ENCODE measurements around the gene RSPO4. TPM values are rescaled to one million over a fixed set of nuclear protein-coding genes. Genes with fewer than 3 reads are reported as not detected.

RSPO4 gene
- total and polyA plus RNA-seq, 2 of the 13 experiments (the other 11 are each of a cell fraction or from before 2014, with no cell fraction given), result not detected

DNA sequence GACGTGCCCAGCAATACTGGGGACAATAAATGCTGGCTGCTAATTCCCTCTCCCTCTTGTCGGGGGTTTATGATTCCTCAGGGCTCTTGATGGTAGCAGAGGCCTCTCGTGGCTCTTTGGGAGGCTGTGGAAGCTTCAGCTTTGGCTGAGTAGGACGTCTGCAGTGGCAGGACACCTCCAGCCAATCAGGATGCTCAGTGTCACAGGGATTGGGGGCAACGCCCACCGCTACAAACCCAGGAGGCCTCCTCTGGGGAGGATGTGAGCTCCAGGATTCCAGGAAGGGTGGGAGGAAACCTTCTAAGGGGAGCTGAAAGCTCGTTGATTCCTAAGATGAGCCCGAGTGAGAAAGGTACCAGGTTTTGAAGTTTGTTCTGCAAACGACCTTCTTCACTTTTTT is 19.4 kb downstream of the RSPO4 start (continued):
- TF ChIP-seq, protein P1, sequence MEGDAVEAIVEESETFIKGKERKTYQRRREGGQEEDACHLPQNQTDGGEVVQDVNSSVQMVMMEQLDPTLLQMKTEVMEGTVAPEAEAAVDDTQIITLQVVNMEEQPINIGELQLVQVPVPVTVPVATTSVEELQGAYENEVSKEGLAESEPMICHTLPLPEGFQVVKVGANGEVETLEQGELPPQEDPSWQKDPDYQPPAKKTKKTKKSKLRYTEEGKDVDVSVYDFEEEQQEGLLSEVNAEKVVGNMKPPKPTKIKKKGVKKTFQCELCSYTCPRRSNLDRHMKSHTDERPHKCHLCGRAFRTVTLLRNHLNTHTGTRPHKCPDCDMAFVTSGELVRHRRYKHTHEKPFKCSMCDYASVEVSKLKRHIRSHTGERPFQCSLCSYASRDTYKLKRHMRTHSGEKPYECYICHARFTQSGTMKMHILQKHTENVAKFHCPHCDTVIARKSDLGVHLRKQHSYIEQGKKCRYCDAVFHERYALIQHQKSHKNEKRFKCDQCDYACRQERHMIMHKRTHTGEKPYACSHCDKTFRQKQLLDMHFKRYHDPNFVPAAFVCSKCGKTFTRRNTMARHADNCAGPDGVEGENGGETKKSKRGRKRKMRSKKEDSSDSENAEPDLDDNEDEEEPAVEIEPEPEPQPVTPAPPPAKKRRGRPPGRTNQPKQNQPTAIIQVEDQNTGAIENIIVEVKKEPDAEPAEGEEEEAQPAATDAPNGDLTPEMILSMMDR (CRISPR knock-in tag; IDR thresholded peaks at IDR 0.05), result no peak
- TF ChIP-seq ETV5 (CRISPR knock-in tag; IDR thresholded peaks at IDR 0.05; ENCODE audit: borderline replicate concordance) (no peak), HHEX (CRISPR knock-in tag; IDR thresholded peaks at IDR 0.05) (no peak)

DNA sequence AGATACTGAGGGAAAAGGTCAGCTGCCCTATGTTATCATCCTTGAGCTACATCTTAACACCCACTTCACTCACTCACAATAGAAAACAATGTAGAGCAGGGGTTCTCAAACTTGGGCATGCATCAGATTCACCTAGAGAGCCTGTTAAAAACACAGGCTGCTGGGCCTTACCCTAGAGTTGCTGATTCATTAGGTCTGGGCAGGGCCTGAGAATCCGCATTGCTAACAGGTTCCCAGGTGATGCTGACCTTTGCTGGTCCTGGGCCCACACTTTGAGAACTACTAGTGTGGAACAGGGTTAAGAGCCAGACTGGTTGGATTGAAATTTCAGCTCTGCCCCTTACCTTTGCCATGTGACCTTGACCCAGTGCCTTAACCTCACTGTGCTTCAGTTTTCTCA is 25.1 kb downstream of the RSPO4 start:
- Histone ChIP-seq H3K9ac (ENCODE audit: insufficient read depth, low read depth, low read length) (no peak overlapping the region), H3K4me2 (ENCODE audit: low read depth, low read length) (no peak overlapping the region), H3K4me1 (ENCODE audit: insufficient read depth, low read length) (no peaks in the 10 kb centered on the region), H3K27ac (ENCODE audit: extremely low read length, insufficient read depth, low read length) (no peak overlapping the region), H3K36me3 (replicated peaks in 1 of 2; ENCODE audit: control insufficient read depth in 1 of 2, insufficient read depth in 2 of 2, low read length in 2 of 2) (no peaks in the 10 kb centered on the region), H3K9me3 (ENCODE audit: low read length) (no peaks in the 10 kb centered on the region), H3K27me3 (ENCODE audit: control insufficient read depth in 1 of 2, insufficient read depth in 2 of 2, low read length in 2 of 2) (peaks cover 0 to 12% of the 10 kb centered on the region in 2 experiments; a peak in 1 of 5 replicates), H3K79me2 (ENCODE audit: insufficient read depth, low read length) (no peaks in the 10 kb centered on the region), H2AFZ (ENCODE audit: low read length) (no peak overlapping the region), H3K4me3 (replicated peaks in 1 of 3; ENCODE audit: insufficient read depth in 1 of 3, low read depth in 2 of 3, low read length in 3 of 3) (no peak overlapping the region), H4K20me1 (ENCODE audit: insufficient read depth, low read length) (no peaks in the 10 kb centered on the region)
- FAIRE-seq (no peak), ATAC-seq (no peak), DNase-seq (ENCODE audit: low spot score) (no peak)
- intact Hi-C loops (cut with micrococcal nuclease; ENCODE audit: unreplicated experiment) (no loop called here), in situ Hi-C loops (cut with HindIII; ENCODE audit: extremely low pct_ligation_motif_present, low pct_unique_long_range_greater_than_20kb) (no loop called here)
- ChIA-PET POLR2A (interaction anchor here (0.6 kb wide), 1 partner anchor 145 kb away, joined by 5 read pairs; no protein-coding TSS in a partner anchor), CTCF (ENCODE audit: low intra/inter-chr PET ratio, low total read pairs) (no interaction called here)
- WGBS (ENCODE audit: low lambda C conversion rate), result 0% methylated on average over 1 of the region's 1 CpG
- TF ChIP-seq, protein P2, sequence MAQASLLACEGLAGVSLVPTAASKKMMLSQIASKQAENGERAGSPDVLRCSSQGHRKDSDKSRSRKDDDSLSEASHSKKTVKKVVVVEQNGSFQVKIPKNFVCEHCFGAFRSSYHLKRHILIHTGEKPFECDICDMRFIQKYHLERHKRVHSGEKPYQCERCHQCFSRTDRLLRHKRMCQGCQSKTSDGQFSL (CRISPR knock-in tag; IDR thresholded peaks at IDR 0.05), result no peak
- BruUV-seq (replicated peaks), result no TSS peak

DNA sequence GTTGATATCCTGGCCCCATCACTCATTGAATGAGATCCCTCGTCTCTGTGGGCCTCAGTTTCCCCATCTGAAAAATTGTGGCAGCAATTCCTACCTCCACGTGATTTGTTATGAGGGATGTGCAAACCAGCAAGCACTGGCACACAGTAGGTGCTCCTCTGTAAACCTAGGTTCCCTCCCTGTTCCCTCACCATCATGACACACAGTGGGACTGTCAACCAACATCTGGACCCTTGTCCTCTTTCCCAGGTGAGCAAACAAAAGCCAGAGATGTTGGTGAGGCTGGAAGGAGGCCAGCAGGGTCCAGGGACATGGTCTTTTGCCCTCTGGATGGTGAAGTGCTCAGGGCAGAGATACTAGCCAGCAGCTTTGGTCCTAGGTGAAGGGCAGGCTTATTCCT is 26.1 kb downstream of the RSPO4 start:
- intact Hi-C loops (cut with micrococcal nuclease; ENCODE audit: unreplicated experiment) (no loop called here), in situ Hi-C loops (cut with HindIII; ENCODE audit: extremely low pct_ligation_motif_present, low pct_unique_long_range_greater_than_20kb) (no loop called here)
- FAIRE-seq (peak; percentile 54), ATAC-seq (no peak), DNase-seq (ENCODE audit: low spot score) (no peak)
- BruUV-seq (replicated peaks), result no TSS peak
- no peak overlapping the region for H3K4me2 ChIP-seq (ENCODE audit: low read depth, low read length)
- TF ChIP-seq, protein P3, sequence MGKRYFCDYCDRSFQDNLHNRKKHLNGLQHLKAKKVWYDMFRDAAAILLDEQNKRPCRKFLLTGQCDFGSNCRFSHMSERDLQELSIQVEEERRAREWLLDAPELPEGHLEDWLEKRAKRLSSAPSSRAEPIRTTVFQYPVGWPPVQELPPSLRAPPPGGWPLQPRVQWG (CRISPR knock-in tag; IDR thresholded peaks at IDR 0.05; ENCODE audit: borderline replicate concordance, low read depth), result no peak
- no peak for TF ChIP-seq RFX1 (IDR thresholded peaks at IDR 0.05)
- no peak for TF ChIP-seq ZNF562 (CRISPR knock-in tag; IDR thresholded peaks at IDR 0.05; ENCODE audit: borderline replicate concordance)
- peak; percentile 64 for TF ChIP-seq HNF4A (CRISPR knock-in tag; IDR thresholded peaks at IDR 0.05)
- peak; percentile 97 for TF ChIP-seq ZKSCAN1 (IDR thresholded peaks at IDR 0.05; ENCODE audit: low read length)
- 0 out of 2 replicates have a peak, but pooled peaks have one; percentile 20 for TF ChIP-seq FOXO1 (CRISPR knock-in tag; IDR thresholded peaks at IDR 0.05)
- TF ChIP-seq, protein P4, sequence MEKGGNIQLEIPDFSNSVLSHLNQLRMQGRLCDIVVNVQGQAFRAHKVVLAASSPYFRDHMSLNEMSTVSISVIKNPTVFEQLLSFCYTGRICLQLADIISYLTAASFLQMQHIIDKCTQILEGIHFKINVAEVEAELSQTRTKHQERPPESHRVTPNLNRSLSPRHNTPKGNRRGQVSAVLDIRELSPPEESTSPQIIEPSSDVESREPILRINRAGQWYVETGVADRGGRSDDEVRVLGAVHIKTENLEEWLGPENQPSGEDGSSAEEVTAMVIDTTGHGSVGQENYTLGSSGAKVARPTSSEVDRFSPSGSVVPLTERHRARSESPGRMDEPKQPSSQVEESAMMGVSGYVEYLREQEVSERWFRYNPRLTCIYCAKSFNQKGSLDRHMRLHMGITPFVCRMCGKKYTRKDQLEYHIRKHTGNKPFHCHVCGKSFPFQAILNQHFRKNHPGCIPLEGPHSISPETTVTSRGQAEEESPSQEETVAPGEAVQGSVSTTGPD (CRISPR knock-in tag; IDR thresholded peaks at IDR 0.05), result 0 out of 2 replicates have a peak, but pooled peaks have one; percentile 35
- POLR2A ChIA-PET, result no interaction called here
- H4K20me1 ChIP-seq (ENCODE audit: insufficient read depth, low read length), result no peaks in the 10 kb centered on the region
- no peaks in the 10 kb centered on the region for H3K79me2 ChIP-seq (ENCODE audit: insufficient read depth, low read length)
- 0 out of 5 replicates have a peak, but pooled peaks cover 0 to 8% of the 10 kb centered on the region in 2 experiments for H3K27me3 ChIP-seq (ENCODE audit: control insufficient read depth in 1 of 2, insufficient read depth in 2 of 2, low read length in 2 of 2)
- no peaks in the 10 kb centered on the region for H3K9me3 ChIP-seq (ENCODE audit: low read length)
- H3K36me3 ChIP-seq (replicated peaks in 1 of 2; ENCODE audit: control insufficient read depth in 1 of 2, insufficient read depth in 2 of 2, low read length in 2 of 2), result no peaks in the 10 kb centered on the region
- H3K9ac ChIP-seq (ENCODE audit: insufficient read depth, low read depth, low read length), result no peak overlapping the region
- H3K4me1 ChIP-seq (ENCODE audit: insufficient read depth, low read length), result no peaks in the 10 kb centered on the region
- H3K4me3 ChIP-seq (replicated peaks in 1 of 3; ENCODE audit: insufficient read depth in 1 of 3, low read depth in 2 of 3, low read length in 3 of 3), result no peak overlapping the region
- CTCF ChIA-PET (ENCODE audit: low intra/inter-chr PET ratio, low total read pairs), result no interaction called here
- WGBS (ENCODE audit: low lambda C conversion rate), result 0% methylated on average over 2 of the region's 2 CpGs
- H2AFZ ChIP-seq (ENCODE audit: low read length), result no peak overlapping the region
- H3K27ac ChIP-seq (ENCODE audit: extremely low read length, insufficient read depth, low read length), result no peak overlapping the region
